GM06990 (cell line): ENCODE results near the gene PCNX3.

ENCODE experiments used
- DNase-seq: peaks from one replicate; pipeline ENCODE4 v3.0.0-alpha.2; 2011; ENCODE audit not compliant: insufficient read length; ENCODE audit errors: extremely low read depth
- H3K27me3 ChIP-seq: replicated peaks from 2 replicates; pipeline ENCODE4 v1.6.0; 2011; ENCODE audit warnings: low read length; ENCODE audit not compliant: control insufficient read depth, insufficient read depth
- H3K36me3 ChIP-seq: 2 replicates; pipeline ENCODE4 v1.5.1; 2011; ENCODE audit warnings: low read length; ENCODE audit not compliant: control insufficient read depth, insufficient read depth
- H3K4me3 ChIP-seq: replicated peaks from 2 replicates; pipeline ENCODE4 v1.5.1; 2011; ENCODE audit warnings: low read depth, mild to moderate bottlenecking, control low read depth, low read length
- TF ChIP-seq, protein P1 (sequence below): IDR thresholded peaks from 2 replicates; pipeline ENCODE4 v1.5.1; 2011; ENCODE audit warnings: low read length, control low read depth, mild to moderate bottlenecking, inconsistent platforms; ENCODE audit not compliant: insufficient read depth, poor library complexity, severe bottlenecking

Gene PCNX3

DNA sequence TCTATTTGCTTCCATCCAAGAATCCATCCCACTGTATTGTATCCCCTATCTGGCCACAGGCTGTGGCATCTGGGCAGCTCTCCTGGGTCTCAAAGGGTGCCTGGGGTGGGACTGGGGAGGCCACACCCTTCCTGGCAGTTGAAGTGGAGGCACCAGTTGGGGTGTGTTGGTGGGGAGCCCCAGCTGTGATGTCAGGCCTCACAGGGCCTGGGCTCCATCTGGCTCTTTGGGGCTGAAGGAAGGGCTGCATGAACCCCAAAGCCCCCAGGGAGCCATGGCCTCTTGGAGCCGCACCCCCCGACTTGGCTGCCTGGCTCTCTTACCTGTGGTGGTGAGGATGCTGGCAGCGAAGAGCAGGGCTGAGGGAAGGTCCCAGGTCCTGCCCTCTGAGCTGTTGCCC is 20.4 kb upstream of the PCNX3 start:
- DNase-seq, result no peak
- Histone ChIP-seq H3K27me3 (no peaks in the 10 kb centered on the region), H3K36me3 (peaks cover 32% of the 10 kb centered on the region), H3K4me3 (no peak overlapping the region)
- TF ChIP-seq, protein P1, sequence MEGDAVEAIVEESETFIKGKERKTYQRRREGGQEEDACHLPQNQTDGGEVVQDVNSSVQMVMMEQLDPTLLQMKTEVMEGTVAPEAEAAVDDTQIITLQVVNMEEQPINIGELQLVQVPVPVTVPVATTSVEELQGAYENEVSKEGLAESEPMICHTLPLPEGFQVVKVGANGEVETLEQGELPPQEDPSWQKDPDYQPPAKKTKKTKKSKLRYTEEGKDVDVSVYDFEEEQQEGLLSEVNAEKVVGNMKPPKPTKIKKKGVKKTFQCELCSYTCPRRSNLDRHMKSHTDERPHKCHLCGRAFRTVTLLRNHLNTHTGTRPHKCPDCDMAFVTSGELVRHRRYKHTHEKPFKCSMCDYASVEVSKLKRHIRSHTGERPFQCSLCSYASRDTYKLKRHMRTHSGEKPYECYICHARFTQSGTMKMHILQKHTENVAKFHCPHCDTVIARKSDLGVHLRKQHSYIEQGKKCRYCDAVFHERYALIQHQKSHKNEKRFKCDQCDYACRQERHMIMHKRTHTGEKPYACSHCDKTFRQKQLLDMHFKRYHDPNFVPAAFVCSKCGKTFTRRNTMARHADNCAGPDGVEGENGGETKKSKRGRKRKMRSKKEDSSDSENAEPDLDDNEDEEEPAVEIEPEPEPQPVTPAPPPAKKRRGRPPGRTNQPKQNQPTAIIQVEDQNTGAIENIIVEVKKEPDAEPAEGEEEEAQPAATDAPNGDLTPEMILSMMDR, result no peak

DNA sequence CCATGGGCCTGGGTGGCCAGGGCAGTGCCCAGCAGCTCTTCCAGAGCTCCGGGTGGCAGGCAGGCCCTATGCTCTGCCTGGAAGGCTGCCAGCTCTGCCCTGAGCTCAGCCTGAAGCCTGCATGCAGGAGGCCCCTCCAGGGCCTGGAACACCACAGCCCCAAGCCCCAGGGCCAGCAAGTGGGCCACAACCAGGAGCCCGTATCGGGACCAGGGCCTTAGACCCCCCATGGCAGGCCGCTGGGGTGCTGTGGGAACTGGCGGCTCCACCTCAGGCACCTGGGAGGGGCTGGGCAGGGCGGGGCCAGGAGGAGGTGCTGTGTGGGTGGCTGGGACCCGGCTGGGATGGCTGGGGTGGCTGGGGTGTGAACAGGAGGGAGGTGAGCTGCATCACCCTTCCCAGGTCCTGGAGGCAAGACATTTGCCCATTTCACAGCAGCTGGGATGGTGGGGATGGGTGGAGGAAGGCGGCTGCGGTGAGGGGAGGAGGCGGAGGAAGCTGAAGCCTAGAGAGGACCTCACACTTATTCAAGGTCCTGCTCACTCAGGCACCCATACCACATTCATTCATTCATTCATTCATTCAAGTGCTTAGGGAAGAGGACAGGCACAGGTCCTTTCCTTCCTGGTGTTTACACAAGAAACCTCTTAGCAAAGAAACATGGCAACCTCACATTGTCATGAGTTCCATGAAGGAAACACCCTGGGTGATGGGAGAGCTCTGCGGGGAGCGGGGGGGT is 19.9 kb upstream of the PCNX3 start, which contains the start of gene KCNK7:
TSS of gene KCNK7 (minus strand) at position 258 of the 739 bp plus-strand sequence. CDS start at position 230, 28 bp downstream.
- Histone ChIP-seq H3K4me3 (no peak within 1 kb of the TSS), H3K36me3 (peaks cover 29% of the 10 kb centered on the region), H3K27me3 (no peaks in the 10 kb centered on the region)
- no peak for DNase-seq
- TF ChIP-seq, protein P1, result no peak

DNA sequence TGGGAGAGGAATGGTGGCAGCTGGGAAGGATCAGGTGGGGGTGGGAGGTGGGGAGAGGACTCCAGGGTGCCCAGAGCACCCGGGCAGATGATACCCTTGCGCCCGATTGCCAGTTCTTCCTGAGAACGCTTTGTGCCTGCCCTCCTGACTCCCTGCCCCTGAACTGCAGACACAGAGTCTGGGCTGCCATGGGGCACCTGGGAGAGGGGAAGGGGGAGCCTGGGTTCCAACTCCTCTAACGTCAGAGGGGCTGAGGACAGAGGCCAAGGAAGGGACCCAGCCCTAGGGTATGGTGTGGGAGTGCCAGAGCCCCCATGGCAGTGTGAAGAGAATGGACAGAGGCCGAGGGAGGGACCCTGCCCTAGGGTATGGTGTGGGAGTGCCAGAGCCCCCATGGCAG is 19.1 kb upstream of the PCNX3 start:
- DNase-seq, result no peak
- Histone ChIP-seq H3K36me3 (peaks cover 29% of the 10 kb centered on the region), H3K27me3 (no peaks in the 10 kb centered on the region), H3K4me3 (no peak overlapping the region)
- TF ChIP-seq, protein P1, result no peak

DNA sequence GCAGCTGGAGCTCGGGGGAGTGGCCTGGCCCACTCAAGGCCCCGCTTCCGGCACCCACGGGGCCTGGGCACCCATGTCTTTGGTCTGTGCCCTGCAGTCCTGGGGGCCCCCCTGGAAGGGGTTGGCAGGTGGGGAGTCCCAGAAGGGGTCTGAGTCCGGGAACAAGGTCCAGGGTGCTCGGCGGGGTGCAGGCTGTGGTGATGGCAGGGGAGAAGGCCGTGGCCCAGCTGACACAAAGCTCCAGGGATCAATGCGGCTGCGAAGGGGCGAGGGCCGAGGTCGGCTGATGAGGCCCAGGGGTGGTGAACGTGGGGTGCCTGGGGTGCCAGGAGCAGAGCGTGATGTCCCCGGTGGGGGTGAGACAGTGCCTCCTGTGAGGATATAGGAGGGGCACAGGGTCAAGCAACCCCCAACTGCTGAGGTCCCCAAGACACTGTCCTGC is 17.3 kb upstream of the PCNX3 start:
- no peak overlapping the region for H3K4me3 ChIP-seq
- TF ChIP-seq, protein P1, result no peak
- peaks cover 24% of the 10 kb centered on the region for H3K36me3 ChIP-seq
- H3K27me3 ChIP-seq, result no peaks in the 10 kb centered on the region
- no peak for DNase-seq

DNA sequence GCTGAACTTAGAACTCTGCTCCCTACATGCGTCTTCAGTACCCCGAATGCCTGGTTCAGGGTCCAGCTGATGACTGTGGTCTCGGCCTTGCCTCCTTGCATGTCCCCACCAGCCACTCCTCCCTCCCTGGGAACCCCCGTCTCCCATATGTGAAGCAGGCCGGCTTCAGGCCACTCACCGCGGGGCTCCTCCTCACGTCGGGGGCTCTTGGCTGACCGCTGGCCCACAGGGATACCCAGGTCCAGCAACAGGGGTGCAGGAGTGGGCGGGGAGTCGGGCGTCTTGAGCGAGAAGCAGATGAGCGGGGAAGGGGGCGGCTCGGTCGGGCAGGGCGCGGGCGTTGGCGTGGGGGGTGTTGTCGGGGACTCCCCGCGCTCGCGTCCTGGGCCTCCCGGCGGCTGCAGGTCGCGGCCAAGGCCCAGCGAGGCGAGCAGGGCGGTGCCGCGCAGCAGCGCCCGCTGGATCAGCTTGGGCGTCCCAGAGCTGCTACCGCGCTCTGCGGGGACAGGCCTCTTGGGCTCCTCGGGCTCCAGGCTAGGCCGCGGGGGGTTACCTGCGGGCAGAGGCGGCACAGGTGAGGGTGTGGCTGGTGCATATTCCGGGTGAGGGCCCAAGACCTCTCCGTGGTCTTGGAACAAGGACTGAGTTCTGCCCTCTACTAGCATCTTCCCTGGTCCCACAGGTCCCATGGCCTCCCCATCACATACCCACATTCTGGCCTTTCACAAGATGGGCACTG is 16.2 kb upstream of the PCNX3 start:
- TF ChIP-seq, protein P1, result no peak
- DNase-seq, result no peak
- Histone ChIP-seq H3K4me3 (no peak overlapping the region), H3K36me3 (peaks cover 25% of the 10 kb centered on the region), H3K27me3 (no peaks in the 10 kb centered on the region)
